K562 (cell line): Measurements from ENCODE around the gene UNKL. TPM values are rescaled to one million over a fixed set of nuclear protein-coding genes. Genes with fewer than 3 reads are reported as not detected.

Experiments
- ATAC-seq: fragments of 200-7000 bp; cut with Tn5 transposase; 3 replicates; pipeline ENCODE4 v1.9.1; 2020; ENCODE audit warnings: moderate library complexity
- BruUV-seq: library from RNA; stranded (reverse); fragments of 400-500 nt; replicated peaks from 2 replicates; lab custom pipeline; 2021; lab: Mats Ljungman, UMichigan
- CTCF ChIA-PET: fragments of 300-600 bp; formaldehyde crosslinking; extraction: SDS; loops from one replicate; lab custom pipeline; 2021; ENCODE audit warnings: low intra/inter-chr PET ratio; lab: Yijun Ruan, JAX
- POLR2A ChIA-PET: fragments of 300-600, 350-650 bp; sonication (Branson Sonifier 250); formaldehyde crosslinking; extraction: SDS; loops from one replicate; lab custom pipeline; 2021; ENCODE audit warnings: antibody characterized with exemption, inconsistent platforms; lab: Yijun Ruan, JAX
- DNase-seq, 4 experiments: peaks; one replicate each; pipeline versions ENCODE4 v3.0.0 to v3.0.0-alpha.2; 2011 to 2018; ENCODE audit warnings: low spot score in 3 of 4, mixed read lengths in 3 of 4; ENCODE audit errors: extremely low read depth in 1 of 4
- FAIRE-seq: peaks from 2 replicates; lab custom pipeline; 2011; peaks lifted over from hg19 to GRCh38; lab: Jason Lieb, UNC
- H2AFZ ChIP-seq: 2 replicates; pipeline ENCODE4 v1.6.0; 2011; ENCODE audit warnings: low read depth, low read length, control low read depth, inconsistent platforms
- H3K27ac ChIP-seq: fragments of 200-600 bp; 3 replicates; pipeline ENCODE4 v1.8.0; 2011; ENCODE audit warnings: low read depth, mild to moderate bottlenecking, control low read depth, inconsistent platforms, low read length, moderate library complexity, mixed read lengths; ENCODE audit errors: extremely low read depth
- H3K27me3 ChIP-seq, 2 experiments: fragments of 300-600 bp in 1 of 2; 2 replicates in 1 of 2; 3 replicates in 1 of 2; pipeline versions ENCODE4 v1.6.0 to v1.8.0; 2011; ENCODE audit warnings: inconsistent platforms in 2 of 2, low read length in 2 of 2, mild to moderate bottlenecking in 1 of 2, mixed read lengths in 1 of 2, moderate library complexity in 1 of 2; ENCODE audit not compliant: control insufficient read depth in 2 of 2, insufficient read depth in 2 of 2
- H3K36me3 ChIP-seq: fragments of 300-600 bp; 3 replicates; pipeline ENCODE4 v1.8.0; 2011; ENCODE audit warnings: mild to moderate bottlenecking, low read length, inconsistent platforms; ENCODE audit not compliant: control insufficient read depth, insufficient read depth
- H3K4me1 ChIP-seq, 2 experiments: fragments of 200-600 bp in 1 of 2; replicated peaks in 1 of 2; 2 replicates in 1 of 2; 3 replicates in 1 of 2; pipeline versions ENCODE4 v1.5.1 to v1.8.0; 2011; ENCODE audit warnings: inconsistent platforms in 2 of 2, low read length in 2 of 2, mild to moderate bottlenecking in 1 of 2, mixed read lengths in 1 of 2, moderate library complexity in 1 of 2; ENCODE audit not compliant: control insufficient read depth in 2 of 2, insufficient read depth in 2 of 2
- H3K4me2 ChIP-seq: 2 replicates; pipeline ENCODE4 v1.6.1; 2011; ENCODE audit warnings: low read length, control low read depth, inconsistent platforms, mixed read lengths; ENCODE audit not compliant: insufficient read depth
- H3K4me3 ChIP-seq: fragments of 200-600 bp; sonication (generic), shearing (Covaris generic); 2 replicates; pipeline ENCODE4 v1.5.1; 2016; ENCODE audit warnings: control low read depth, inconsistent platforms
- H3K79me2 ChIP-seq: fragments of 200-600 bp; 3 replicates; pipeline ENCODE4 v1.8.0; 2011; ENCODE audit warnings: low read length, inconsistent platforms; ENCODE audit not compliant: control insufficient read depth, insufficient read depth
- H3K9ac ChIP-seq, 2 experiments: 2 replicates each; pipeline versions ENCODE4 v1.6.0 to v1.6.1; 2011; ENCODE audit warnings: low read depth in 2 of 2, low read length in 2 of 2, control low read depth in 1 of 2, inconsistent platforms in 1 of 2, mild to moderate bottlenecking in 1 of 2, mixed read lengths in 1 of 2; ENCODE audit not compliant: insufficient read depth in 1 of 2
- H3K9me1 ChIP-seq: one replicate; pipeline ENCODE4 v1.6.0; 2011; ENCODE audit warnings: inconsistent platforms, mild to moderate bottlenecking, low read length, moderate library complexity; ENCODE audit not compliant: control insufficient read depth, insufficient read depth
- H3K9me3 ChIP-seq: replicated peaks from 2 replicates; pipeline ENCODE4 v1.5.1; 2011; ENCODE audit warnings: low read depth, low read length, inconsistent platforms; ENCODE audit not compliant: control insufficient read depth, insufficient read depth
- H4K20me1 ChIP-seq: replicated peaks from 2 replicates; pipeline ENCODE4 v1.6.1; 2011; ENCODE audit warnings: low read length, inconsistent platforms, mixed read lengths; ENCODE audit not compliant: control insufficient read depth, insufficient read depth
- HDAC8 ChIP-seq: fragments of 450-650 bp; IDR thresholded peaks from 2 replicates; pipeline ENCODE4 v1.6.1; 2016; ENCODE audit warnings: mild to moderate bottlenecking, missing genetic modification characterization, moderate library complexity, missing compliant biosample characterization
- ILK ChIP-seq: fragments of 450-650 bp; IDR thresholded peaks from 2 replicates; pipeline ENCODE4 v1.6.1; 2016; ENCODE audit warnings: missing genetic modification characterization, low read depth, mild to moderate bottlenecking, missing compliant biosample characterization, moderate library complexity, borderline replicate concordance
- NFE2 ChIP-seq: IDR thresholded peaks from 2 replicates; pipeline ENCODE4 v1.6.1; 2014; ENCODE audit warnings: antibody characterized with exemption, low read depth
- NR1H2 ChIP-seq: sonication (generic); formaldehyde crosslinking; IDR thresholded peaks from 2 replicates; pipeline ENCODE4 v1.4.0; 2020; ENCODE audit warnings: mild to moderate bottlenecking, missing genetic modification reagents
- SMAD2 ChIP-seq: fragments of 150-350 bp; IDR thresholded peaks from 2 replicates; pipeline ENCODE4 v1.6.1; 2014; ENCODE audit warnings: low read depth, mild to moderate bottlenecking, low read length
- SRSF1 ChIP-seq: fragments of 200-400 bp; formaldehyde crosslinking; IDR thresholded peaks from 2 replicates; pipeline ENCODE4 v1.6.1; 2017; ENCODE audit warnings: mild to moderate bottlenecking, low read depth, low read length, moderate library complexity
- WGBS: fragments of 100-300 bp; shearing (Covaris generic); methylation state at CpG from one replicate; pipeline ENCODE4 v1.1.6; 2016; ENCODE audit warnings: low coverage, mixed read lengths; ENCODE audit not compliant: insufficient coverage; ENCODE audit errors: missing lambda C conversion rate; 5-methylcytosine and 5-hydroxymethylcytosine counted together
- in situ Hi-C: fragments of 300-500 bp; cut with MboI; formaldehyde crosslinking; loops from 4 replicates; pipeline ENCODE4 v1.15.0; 2018; ENCODE audit warnings: inconsistent platforms, mixed read lengths
- intact Hi-C: fragments of 100-400 bp; cut with micrococcal nuclease; formaldehyde crosslinking; loops from 2 replicates; pipeline ENCODE4 v1.14.2; 2022
- polyA plus RNA-seq, 8 experiments: library from polyadenylated mRNA; depleted of rRNA in 4 of 8; stranded (reverse) in 5 of 8; unstranded in 3 of 8; fragments of >200 nt; fragmentation: Nextera tagmentation in 2 of 8; fragmentation: Illumina TruSeq in 1 of 8; extraction: Ambion mirVana in 2 of 8; extraction: Trizol in 1 of 8; gene quantifications; 2 replicates each; pipeline versions ENCODE4 v1.2.1 to v1.2.3, GENCODE V29; 2011 to 2014; ENCODE audit warnings: inconsistent platforms in 1 of 8, missing spikeins in 1 of 8
- total RNA-seq, 7 experiments: library from RNA; depleted of rRNA in 6 of 7; stranded (reverse); fragments of >200 nt in 6 of 7; fragmentation: Illumina TruSeq in 2 of 7; extraction: Trizol in 2 of 7; gene quantifications; 2 replicates each; pipeline versions ENCODE4 v1.2.1 to v1.2.3, GENCODE V29; 2011 to 2021; ENCODE audit warnings: low replicate concordance in 1 of 7
- TF ChIP-seq, protein P1 (sequence below): fragments of 450-650 bp; formaldehyde crosslinking; IDR thresholded peaks from 2 replicates; pipeline ENCODE4 v1.4.0; 2022; ENCODE audit warnings: missing genetic modification characterization

UNKL gene
- total and polyA plus RNA-seq, 9 of the 15 experiments (the other 6 are each of a cell fraction or from before 2014, with no cell fraction given) = 0.37 to 30.2 (median 5.1) TPM

DNA sequence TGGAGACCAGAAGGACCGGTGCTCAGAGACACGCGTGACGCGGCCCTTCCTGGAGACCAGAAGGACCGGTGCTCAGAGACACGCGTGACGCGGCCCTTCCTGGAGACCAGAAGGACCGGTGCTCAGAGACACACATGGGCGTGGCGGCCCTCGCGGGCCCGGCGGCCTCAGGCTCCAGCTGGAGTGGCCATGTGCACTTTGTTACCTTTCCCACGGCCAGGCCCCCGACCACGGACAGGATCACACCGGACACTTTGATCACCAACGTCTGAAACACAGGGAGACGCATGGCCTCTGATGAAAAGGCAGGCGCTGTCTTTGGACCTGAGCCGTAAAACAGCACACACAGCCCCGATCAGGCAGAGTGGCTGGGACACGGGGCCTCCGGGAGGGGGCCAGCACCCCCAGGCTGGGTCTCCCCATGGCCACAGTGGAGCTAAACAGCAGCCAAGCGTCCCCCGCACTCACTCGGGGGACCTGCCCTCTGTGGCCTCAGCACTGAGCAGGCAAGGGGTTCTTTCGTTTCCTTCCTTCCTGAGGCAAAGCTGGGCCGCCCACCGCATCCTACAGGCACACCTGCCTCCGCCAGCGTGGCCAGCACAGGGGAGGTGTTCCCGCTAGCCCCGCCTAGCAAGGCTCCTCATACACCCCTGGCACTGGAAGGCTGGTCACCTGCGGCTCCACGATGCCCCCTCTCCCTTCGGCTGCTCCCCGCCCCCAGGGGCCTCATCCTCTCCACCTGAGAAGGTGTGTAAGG lies 43.2 kb upstream of the UNKL start (continued):
- TF ChIP-seq, protein P1, sequence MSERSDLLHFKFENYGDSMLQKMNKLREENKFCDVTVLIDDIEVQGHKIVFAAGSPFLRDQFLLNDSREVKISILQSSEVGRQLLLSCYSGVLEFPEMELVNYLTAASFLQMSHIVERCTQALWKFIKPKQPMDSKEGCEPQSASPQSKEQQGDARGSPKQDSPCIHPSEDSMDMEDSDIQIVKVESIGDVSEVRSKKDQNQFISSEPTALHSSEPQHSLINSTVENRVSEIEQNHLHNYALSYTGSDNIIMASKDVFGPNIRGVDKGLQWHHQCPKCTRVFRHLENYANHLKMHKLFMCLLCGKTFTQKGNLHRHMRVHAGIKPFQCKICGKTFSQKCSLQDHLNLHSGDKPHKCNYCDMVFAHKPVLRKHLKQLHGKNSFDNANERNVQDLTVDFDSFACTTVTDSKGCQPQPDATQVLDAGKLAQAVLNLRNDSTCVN (CRISPR knock-in tag) = no peak
- no peak for TF ChIP-seq ILK (tag)
- no peak for TF ChIP-seq NR1H2
- TF ChIP-seq, all 486 proteins: peak for 0

DNA sequence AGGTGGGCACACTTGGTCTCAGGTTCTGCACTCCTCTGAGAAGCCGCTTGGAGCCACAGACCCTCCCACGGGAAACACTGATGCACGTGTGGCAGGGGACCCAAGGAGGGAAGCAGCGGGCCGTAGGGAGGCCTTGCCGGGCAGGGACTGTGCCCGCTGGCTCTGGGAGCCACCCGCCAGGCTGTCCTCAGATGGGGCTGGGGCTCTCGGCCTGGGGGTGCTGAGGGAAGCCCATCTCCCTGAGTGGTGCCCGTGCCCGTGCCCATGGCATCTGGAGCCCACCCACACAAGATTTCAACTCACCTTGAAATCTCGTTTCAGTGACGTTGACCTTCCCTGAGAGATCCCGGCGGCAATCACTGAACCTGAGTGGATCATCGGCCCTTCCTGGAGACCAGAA lies 42.4 kb upstream of the UNKL start:
- FAIRE-seq (no peak), ATAC-seq (no peak), DNase-seq (no peak)
- H4K20me1 ChIP-seq = 0 out of 2 replicates have a peak, but pooled peaks cover 5% of the 10 kb centered on the region
- H3K9me3 ChIP-seq = no peaks in the 10 kb centered on the region
- peaks cover 76% of the 10 kb centered on the region; the same call in 2 of the 3 replicates for H3K36me3 ChIP-seq
- H2AFZ ChIP-seq = no peak overlapping the region
- H3K4me3 ChIP-seq = no peak overlapping the region
- ChIA-PET POLR2A (no interaction called here), CTCF (no interaction called here)
- H3K27ac ChIP-seq = no peak overlapping the region
- peaks cover 4% of the 10 kb centered on the region for H3K9me1 ChIP-seq
- peaks cover 0 to 11% of the 10 kb centered on the region in 2 experiments; a peak in 2 of 5 replicates for H3K4me1 ChIP-seq
- in situ Hi-C loops (no loop called here), intact Hi-C loops (no loop called here)
- no TSS peak for BruUV-seq
- H3K27me3 ChIP-seq = no peaks in the 10 kb centered on the region
- H3K9ac ChIP-seq = no peak overlapping the region
- H3K4me2 ChIP-seq = no peak overlapping the region
- WGBS = 93% methylated on average over 12 of the region's 16 CpGs
- no peaks in the 10 kb centered on the region for H3K79me2 ChIP-seq
- TF ChIP-seq HDAC8 (tag) (no peak), NFE2 (no peak), SMAD2 (no peak), SRSF1 (no peak)
